SK-N-SH (cell line): ENCODE measurements around the gene SNX27.

Experiments
- EP300 ChIP-seq, 2 experiments: IDR thresholded peaks; 2 replicates each; pipeline versions ENCODE4 v1.4.0 to v1.6.1; 2012; ENCODE audit warnings: borderline replicate concordance in 1 of 2, low read depth in 1 of 2, low read length in 1 of 2
- EZH2phosphoT487 ChIP-seq: fragments of 200-600 bp; sonication (generic); IDR thresholded peaks from 2 replicates; pipeline ENCODE4 v1.6.1; 2017; ENCODE audit warnings: low read depth, mixed run types, mild to moderate bottlenecking, antibody characterized with exemption, moderate library complexity, borderline replicate concordance
- FOXM1 ChIP-seq: IDR thresholded peaks from 2 replicates; pipeline ENCODE4 v1.4.0; 2012; ENCODE audit warnings: low read depth, mild to moderate bottlenecking
- MXI1 ChIP-seq: IDR thresholded peaks from 2 replicates; pipeline ENCODE4 v1.6.1; 2012; ENCODE audit warnings: mild to moderate bottlenecking, low read depth, low read length, improper control_type of control experiment
- NRF1 ChIP-seq: IDR thresholded peaks from 2 replicates; pipeline ENCODE4 v1.6.1; 2012; ENCODE audit warnings: low read depth, mild to moderate bottlenecking, low read length
- PBX3 ChIP-seq: IDR thresholded peaks from 2 replicates; pipeline ENCODE4; 2012
- POLR2AphosphoS5 ChIP-seq: IDR thresholded peaks from 2 replicates; pipeline ENCODE4 v1.6.1; 2012; ENCODE audit warnings: low read depth, low read length
- RCOR1 ChIP-seq: fragments of 150-350 bp; IDR thresholded peaks from 2 replicates; pipeline ENCODE4 v1.6.1; 2017; ENCODE audit warnings: antibody characterized with exemption, low read length
- REST ChIP-seq: IDR thresholded peaks from 2 replicates; pipeline ENCODE4 v1.6.1; 2012; ENCODE audit warnings: mild to moderate bottlenecking, low read depth, low read length, moderate library complexity
- TEAD4 ChIP-seq: IDR thresholded peaks from 2 replicates; pipeline ENCODE4 v1.4.0; 2012; ENCODE audit warnings: mild to moderate bottlenecking, borderline replicate concordance; ENCODE audit not compliant: insufficient read depth
- YY1 ChIP-seq: IDR thresholded peaks from 2 replicates; pipeline ENCODE4 v1.4.0; 2012; ENCODE audit warnings: low read depth, mild to moderate bottlenecking
- TF ChIP-seq, protein P1 (sequence below): fragments of 200-600 bp; sonication (generic); IDR thresholded peaks from 2 replicates; pipeline ENCODE4 v1.6.1; 2017; ENCODE audit warnings: antibody characterized with exemption, mild to moderate bottlenecking, moderate library complexity
- TF ChIP-seq, protein P2 (sequence below): IDR thresholded peaks from 2 replicates; pipeline ENCODE4 v1.4.0; 2012; ENCODE audit warnings: low read depth, borderline replicate concordance

- TF ChIP-seq, protein P1, sequence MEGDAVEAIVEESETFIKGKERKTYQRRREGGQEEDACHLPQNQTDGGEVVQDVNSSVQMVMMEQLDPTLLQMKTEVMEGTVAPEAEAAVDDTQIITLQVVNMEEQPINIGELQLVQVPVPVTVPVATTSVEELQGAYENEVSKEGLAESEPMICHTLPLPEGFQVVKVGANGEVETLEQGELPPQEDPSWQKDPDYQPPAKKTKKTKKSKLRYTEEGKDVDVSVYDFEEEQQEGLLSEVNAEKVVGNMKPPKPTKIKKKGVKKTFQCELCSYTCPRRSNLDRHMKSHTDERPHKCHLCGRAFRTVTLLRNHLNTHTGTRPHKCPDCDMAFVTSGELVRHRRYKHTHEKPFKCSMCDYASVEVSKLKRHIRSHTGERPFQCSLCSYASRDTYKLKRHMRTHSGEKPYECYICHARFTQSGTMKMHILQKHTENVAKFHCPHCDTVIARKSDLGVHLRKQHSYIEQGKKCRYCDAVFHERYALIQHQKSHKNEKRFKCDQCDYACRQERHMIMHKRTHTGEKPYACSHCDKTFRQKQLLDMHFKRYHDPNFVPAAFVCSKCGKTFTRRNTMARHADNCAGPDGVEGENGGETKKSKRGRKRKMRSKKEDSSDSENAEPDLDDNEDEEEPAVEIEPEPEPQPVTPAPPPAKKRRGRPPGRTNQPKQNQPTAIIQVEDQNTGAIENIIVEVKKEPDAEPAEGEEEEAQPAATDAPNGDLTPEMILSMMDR: no peak
- TF ChIP-seq REST (no peak), RCOR1 (no peak), PBX3 (no peak), EZH2phosphoT487 (no peak), POLR2AphosphoS5 (no peak), TEAD4 (no peak), FOXM1 (no peak), YY1 (no peak), EP300 (IDR thresholded peaks at IDR 0.05; ENCODE audit: borderline replicate concordance in 1 of 2, low read depth in 1 of 2, low read length in 1 of 2) (no peak; a peak in 1 of 4 replicates), NRF1 (no peak), MXI1 (no peak)
- TF ChIP-seq, protein P2, sequence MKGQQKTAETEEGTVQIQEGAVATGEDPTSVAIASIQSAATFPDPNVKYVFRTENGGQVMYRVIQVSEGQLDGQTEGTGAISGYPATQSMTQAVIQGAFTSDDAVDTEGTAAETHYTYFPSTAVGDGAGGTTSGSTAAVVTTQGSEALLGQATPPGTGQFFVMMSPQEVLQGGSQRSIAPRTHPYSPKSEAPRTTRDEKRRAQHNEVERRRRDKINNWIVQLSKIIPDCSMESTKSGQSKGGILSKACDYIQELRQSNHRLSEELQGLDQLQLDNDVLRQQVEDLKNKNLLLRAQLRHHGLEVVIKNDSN: no peak
These were observed 15.5 kb upstream of the SNX27 start for GRCh38 chr1:151596166-151596953.
